NT2/D1 (cell line): ENCODE results near the gene AMPH.

Experiments
- YY1 ChIP-seq: IDR thresholded peaks from 2 replicates; pipeline ENCODE4 v1.6.1; 2011; ENCODE audit not compliant: insufficient read length, insufficient read depth
- ZNF274 ChIP-seq: IDR thresholded peaks from 2 replicates; pipeline ENCODE4 v1.6.1; 2011; ENCODE audit warnings: mild to moderate bottlenecking, low read depth, low read length

DNA sequence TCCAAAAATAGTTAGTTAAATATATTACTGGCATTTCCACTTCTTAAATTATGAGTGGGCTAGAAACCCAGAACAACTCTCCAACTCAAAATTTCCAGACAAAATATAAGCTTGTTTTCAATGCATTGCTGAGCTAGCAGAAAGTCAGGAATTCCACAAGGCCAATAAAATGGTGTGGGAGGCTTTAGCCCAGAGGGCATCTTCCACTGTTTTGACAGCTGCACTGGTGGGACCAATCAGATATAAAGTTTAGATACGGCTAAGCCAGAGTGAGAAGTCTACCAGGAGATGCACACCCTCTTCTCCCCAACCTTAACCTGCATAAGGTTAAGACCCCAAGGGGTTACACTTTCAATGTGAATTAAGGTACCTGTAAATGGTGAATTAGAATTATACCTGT is 76.6 kb downstream of the AMPH start:
- TF ChIP-seq YY1 (no peak), ZNF274 (no peak)
